Measurements from ENCODE around the gene ITGB2.

ITGB2 gene

DNA sequence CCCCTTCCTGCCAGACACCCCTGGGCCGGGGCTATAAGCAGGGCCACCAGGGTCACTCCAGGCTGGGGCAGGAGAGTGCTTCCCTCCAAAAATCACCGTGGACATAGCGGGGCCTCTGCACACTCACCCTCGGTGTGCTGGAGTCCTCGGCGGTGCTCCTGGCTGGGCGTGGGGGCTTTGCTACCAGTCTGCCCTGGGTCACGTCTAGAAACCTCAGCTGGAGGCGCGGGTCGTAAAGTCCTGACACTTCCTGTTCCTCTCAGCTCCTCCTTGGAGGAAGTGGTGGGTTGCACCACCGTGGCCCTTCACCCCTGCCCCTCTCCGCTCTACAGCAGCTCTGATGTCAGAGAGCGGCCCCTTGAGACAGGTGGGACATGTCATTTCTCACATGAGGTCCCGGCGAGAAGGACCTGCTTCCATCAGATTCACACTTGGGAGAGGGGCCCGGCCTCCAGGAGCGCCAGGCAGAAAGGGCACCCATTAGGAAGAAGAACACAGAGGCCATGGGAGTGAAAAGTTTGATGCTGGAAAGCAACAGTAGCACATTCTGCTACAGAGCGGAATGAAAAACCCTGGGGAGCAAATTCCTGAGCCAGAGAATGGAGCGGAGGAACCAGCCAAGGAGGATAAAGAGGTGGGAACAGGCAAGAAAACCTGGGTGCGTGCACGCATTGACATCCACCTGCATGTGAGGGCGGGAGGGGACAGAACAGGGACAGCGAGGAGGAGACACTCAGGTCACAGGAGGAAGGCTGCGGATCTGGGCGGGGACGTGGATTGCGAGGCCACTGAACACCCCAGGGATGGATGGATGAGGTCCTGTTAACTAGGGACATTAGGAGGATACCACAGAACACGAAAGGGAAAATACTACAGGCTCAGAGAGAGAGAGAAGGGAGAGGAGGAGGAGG lies at the start of gene ITGB2:
Gene ITGB2 (minus strand): TSS at position 206 of the 911 bp plus-strand sequence. CDS start 10,117 bp downstream, outside the sequence.
- peak; percentile 57 to 67 for DNase-seq (ENCODE audit: low read depth in 2 of 2)

DNA sequence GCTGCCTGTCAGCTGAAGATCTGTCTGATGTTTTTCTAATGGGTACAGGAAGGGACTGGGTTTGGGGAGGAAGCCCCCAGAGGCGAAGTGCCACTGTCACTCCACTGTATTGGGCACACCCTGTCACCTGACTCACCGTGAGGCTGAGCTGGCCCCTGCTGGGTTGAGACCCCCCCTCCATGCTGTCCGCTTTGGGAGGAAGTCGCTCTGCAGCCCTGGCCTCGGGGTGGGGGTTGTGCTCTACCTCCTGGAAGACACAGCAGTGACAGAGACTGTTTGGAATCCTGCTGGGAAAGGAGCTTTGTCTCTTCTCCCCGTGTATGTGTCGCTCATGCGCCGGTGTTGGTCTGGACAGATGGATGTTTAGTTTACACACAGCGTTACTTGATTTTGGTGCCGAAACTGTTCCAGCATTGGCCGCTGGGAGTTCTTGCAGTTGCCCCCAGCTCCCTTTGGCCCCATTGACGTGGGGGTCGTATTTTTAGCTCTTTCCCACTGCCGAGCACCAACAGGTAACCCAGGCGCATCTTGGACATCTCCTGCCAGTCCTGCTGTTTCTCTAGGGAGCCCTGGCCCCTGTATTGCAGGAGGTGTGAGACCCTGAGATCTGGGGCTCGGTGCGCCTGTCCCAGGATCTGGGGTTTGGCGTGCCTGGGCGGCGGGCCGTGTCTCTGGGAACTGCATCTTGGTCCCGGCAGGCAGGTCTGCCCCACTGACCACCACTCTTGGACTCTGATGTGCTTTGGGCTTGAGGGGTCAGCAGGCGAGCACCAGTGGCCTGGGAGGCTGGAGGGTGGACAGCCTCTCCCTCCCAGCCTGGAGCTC lies 49.4 kb upstream of the ITGB2 start:
- DNase-seq (ENCODE audit: low read depth in 2 of 2), result no peak

DNA sequence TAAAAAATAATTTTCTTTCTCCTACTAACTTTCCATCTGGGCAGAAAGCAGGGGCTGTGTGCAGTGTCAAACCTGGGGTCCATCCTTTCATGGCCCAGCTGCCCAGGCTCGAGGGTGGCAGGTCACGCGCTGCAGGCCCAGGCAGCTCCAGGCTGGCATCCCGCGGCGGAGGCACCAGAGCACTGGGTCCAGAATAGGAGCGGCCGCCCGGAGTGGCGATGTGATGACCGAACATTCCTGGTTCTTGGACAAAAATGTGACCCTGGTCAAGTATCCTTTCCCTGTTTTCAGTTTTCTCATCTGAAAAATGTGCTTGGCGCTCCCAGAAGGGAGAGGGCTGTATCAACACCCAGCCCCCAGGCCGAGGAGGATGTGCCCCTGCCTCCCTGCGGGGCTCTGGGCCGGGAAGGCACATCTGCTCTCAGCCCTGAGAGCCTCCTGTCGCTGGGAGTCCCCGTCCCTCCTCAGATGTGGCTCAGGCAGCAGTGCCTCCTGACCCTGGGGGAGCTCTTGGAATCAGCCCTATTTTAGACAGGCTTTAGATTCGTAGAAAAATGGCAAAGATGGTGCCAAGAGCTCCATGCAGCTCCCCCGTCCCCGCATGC lies 48.5 kb upstream of the ITGB2 start:
- DNase-seq (ENCODE audit: low read depth in 2 of 2), result no peak

DNA sequence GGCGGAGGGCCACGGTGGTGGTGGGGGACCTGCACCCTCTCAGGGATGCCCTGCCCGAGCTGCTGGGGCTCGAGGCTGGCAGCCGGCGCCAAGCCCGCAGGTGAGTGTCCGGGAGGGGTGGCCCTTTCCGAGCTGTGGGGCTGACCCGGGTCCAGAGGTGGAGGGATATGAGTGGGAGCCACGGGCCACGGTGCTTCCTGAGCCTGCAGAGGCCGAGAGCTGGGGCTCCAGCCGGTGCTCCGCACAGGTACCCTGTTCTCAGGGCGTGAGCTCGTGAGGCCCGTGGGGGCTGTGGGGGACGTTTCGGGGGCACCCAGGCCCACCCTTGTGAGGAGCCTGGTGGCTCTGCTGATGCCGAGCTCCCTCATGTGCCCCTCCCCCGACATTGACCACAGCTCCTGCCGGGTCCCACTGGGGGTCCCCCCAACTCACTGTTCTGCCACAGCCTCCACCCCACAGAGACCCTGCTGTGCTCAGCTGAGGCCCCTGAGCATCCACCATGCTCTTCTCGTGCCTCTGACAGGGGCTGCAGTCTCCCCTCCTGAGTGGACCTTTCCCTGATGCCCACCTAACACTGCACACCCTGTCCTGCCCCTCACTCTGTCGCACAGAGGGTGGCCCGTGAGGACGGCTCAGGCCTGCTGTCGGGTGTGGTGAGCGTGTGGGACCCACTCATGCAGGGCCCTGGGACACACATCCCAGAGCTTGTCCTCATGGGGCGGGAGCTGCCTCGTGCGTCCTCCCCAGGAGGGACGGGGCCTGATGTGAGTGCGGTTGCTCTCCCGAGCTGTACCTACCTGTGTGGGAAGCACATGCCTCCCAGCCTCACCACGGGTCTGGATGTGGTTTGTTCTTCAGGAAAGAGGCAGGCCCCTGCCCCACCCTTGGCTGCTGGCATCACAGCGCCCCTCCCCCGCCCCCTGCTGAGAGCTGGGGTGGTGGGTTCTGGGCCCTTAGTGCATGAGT lies 46.7 kb upstream of the ITGB2 start:
- no peak for DNase-seq (ENCODE audit: low read depth in 2 of 2)

DNA sequence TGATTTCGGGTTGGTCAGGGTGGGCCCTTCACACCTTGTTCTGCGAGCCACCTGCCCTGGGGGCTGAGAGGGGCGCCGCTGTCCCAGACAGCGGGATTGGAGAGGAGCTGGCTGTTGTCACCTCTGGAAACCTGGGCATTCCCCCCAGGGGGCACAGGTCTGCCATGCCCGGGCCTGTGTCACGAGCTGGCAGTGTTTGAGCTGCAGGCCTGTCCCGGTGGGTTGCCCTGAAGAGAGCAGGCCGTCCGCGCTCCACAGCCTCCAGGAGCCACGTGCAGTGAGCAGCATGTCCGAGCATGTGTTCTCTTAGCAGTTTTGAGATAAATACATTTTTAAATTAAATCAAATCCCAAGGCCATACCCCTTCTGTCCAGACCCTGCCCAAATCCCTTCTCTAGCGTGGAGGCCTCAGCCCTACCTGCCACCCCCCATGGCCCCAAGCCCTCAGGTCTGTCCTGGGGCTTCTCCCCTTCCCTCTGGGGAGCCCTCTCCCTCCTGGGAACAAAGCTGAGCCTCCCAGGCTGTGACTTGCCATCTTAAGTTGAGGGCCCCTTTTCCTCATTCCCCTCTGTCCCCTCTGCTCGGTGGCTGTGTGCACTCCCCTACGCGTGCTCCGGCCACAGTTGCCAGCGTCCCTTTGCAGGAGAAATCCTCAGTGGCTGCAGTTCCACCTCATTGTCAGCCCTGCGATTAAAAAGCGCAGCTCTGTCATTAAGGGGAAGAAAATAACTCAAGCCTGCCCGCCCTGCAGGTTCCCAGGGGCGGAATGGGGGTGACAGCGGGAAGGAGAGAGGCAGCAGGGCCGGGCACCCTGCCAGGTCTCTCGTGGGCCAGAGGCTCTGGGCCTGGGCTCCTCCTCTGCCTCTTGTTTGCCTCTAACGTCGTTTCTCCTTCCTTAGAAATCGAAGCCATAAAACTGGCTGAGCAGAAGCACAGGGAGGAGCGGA lies 45.7 kb upstream of the ITGB2 start:
- DNase-seq (ENCODE audit: low read depth in 2 of 2), result no peak

DNA sequence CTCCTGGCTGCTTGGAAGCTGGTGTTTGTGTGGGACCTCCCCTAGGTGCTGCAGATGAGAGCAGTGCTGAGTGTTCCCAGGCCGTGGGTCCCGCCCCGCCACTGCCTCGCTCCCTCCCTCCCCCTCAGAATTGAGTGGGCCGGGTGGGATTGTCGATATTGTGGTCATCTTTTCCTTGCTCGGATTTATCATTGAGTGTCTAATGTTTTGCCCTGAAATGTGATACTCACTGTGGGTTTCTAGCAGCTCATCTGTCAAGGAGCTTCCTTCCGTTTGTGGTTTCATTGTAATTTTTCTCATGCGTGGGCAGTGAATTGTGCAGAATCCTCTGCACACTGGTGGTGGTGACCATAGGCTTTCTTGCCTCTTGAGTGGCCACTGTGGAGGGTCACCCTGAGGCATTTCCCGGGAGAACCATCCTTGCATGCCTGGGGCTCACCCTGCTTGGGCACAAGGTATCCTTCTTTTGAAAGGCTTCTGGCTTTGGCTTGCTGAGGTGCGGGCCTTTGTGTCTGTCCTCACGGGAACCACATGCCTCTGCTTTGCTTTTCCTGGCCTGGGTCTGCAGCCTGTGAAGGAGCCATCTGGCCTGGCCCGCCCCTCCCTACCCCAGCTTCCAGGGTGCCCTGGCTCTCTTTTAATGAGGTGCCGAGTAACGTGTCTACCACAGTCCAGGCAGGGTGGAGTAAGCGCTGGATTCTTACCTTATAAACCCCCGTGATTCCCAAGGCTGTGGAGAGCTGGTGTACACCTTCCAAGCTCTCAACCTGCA lies 44.7 kb upstream of the ITGB2 start:
- peak; percentile 18 to 35 for DNase-seq (ENCODE audit: low read depth in 2 of 2)

DNA sequence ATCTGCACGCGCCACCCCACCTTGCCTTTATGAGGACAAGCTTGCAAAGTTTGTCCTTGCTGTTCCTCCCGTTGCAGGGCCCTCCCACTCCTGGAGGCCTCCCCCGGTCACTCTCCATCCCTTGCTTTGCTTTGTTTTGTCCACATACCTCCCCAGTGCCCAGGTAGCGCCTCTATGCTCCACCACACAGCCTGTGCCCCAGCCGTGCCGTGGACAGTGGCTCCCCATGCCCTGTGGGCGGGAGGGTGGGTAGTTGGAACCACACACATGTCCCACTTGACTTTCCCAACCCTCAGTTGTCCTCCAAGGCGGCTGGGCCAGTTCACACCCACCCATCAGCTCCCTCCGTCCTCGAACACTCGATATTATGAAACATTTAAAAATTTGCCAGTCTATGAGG lies 43.7 kb upstream of the ITGB2 start:
- DNase-seq (ENCODE audit: low read depth in 2 of 2), result no peak

DNA sequence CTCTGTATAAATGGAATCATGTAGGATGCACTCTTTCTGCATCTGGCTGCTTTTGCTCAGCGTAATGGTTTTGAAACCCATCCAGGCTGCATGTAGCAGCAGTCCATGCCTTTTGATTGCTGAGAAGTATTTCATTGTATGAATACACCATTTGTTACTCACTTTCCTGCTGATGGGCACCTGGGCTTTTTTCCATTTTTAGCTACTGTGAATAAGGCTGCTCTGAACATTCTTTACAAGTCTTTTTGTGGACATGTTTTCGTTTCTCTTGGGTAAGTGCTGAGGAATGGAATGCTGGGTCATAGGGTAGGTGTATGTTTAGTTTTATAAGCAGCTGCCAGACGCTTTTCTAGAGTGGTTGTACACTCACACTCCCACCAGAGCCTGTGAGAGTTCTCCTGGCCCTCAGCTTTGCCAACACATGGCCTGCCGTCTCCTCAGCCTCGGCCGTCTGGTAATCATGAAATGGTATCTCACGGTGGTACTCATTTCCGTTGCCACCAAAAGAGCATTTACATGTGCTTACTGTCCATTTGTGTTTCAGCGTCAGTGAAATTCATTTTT lies 41.8 kb upstream of the ITGB2 start:
- DNase-seq (ENCODE audit: low read depth in 2 of 2), result no peak

DNA sequence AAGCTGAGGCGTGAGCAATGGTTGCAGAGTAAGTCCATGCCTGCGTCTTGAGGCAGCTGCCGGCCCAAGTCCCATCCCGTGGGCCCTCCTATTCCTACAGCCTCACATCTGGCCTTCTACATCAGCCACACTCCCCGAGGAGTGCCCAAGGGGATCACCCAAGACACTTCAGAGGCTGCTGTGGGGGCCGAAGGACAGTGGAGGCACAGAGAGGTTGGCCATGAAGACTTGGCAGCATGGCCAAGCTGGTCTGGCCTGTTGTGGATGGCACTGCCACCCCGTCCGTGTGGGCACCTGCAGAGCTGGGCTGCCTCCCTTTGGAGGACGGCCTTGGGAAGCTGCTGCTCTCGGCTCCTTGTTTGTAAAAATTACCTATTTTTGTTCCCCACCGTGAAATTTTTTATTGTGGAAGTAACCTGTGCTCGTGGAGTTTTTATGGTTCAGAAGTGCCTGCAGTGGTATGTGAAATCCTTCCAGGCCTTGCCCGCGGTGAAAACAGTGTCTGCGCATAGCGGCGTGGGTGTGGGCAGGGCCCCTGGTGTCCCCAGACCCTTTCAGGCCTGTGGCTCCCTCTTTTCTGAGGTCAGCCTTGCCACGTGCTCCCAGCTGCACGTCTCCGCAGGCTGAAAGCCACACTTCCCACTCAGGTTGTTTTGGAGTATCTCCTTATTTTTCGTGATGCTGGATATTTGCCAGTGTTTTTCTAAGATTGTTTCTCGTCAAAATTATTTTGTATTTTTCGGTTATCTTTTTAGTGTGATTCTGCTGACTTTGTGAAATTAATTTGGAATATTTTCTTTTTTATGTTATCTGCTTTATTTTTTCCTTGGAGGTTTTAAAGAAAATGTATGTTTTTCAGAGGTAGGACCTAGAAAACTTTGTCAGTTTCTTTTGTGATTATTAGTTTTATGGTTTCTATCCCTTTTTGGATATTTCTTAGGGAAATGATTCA lies 39.7 kb upstream of the ITGB2 start:
- no peak for DNase-seq (ENCODE audit: low read depth in 2 of 2)

DNA sequence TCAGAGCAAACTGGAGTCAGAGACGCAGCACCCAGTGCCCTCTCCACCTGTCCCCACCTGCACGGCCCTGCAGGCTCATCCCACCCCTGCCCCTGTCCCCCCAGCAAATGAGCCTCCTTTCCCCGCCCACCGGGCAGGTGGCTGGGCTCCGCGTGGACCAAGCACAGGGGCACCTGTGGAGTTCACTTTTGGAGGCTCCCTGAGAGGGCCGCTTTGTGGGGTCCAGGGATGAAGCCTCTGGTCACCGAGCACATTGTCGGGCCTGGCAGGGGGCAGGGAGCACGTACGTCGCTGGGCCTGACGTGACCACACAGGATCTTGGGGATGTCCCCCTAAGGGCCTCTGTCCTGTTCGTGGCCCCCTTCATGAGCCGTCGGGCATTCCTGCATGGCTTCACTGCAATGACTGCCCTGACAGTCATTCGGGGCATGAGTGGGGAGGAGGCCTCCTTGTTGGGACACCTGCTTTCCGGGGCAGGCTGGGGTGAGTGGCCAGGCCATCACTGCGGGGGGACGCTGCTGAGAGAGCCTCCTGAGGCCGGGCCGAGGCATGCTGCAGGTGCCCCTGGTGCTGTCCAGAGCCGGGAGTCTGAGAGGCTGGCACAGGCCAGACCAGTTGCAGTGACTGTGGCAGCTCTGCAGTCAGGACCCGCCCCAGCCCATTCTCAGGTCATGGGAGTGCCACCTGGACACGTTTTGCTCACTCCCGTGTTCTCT lies 38.8 kb upstream of the ITGB2 start:
- no peak for DNase-seq (ENCODE audit: low read depth in 2 of 2)

DNA sequence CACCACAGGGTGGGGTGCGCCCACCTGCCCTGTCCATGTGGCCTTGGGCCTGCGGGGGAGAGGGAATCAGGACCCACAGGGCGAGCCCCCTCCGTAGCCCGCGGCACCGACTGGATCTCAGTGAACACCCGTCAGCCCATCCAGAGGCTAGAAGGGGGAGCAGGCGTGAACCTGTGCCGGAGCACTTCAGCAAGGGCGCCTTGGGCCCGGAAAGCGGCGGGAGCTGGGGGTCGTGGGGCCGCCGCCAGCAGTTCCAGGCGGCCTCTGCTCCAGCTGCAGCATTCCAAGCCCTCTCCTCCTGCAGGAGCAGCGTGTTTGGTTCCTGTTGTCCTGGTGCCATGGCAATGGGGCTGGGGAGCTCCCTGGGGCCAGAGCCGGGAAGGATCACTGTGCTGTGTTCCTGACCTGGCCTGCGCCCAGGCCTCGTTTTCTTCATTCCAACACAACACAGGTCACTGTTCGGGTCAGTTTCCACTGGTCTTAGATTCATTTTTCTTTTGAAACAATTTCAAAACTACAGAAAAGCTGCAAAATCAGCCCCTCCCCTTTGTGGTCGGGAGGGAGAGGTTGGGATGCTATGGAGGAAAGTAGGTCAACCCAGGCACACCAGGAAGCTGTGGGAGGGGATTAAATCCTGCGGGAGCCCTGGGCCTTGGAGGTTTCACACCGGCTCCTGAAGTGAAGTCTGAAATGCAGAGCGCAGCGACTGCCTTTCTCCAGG lies 37.9 kb upstream of the ITGB2 start:
- no peak for DNase-seq (ENCODE audit: low read depth in 2 of 2)

DNA sequence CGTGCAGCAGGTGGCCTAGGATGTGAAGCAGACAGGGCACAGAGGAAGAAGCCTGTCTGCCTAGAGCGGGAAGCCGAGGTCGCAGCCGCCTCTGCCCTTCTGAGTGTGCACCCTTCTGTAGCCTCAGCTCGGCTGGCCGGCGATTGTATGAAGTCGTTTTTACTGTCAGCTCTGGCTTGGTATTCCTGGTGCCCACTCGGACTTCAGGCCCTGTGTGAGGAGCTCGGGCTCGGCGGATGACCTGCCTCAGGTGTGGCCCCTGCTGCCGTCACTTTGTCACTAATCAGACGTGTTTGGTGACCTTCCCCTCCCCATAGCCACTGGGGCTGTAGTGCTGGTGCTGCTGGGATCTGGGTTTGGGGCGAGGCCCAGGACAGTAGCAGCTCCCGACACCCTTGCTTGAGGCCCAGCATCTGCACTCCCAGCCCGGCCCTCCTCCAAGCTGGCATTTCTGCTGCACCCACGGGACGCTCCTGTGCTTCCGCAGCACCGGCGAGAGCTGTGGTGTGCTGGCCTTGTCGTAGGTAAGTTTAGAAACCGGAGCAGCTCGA lies 37.3 kb upstream of the ITGB2 start:
- DNase-seq (ENCODE audit: low read depth in 2 of 2), result no peak

DNA sequence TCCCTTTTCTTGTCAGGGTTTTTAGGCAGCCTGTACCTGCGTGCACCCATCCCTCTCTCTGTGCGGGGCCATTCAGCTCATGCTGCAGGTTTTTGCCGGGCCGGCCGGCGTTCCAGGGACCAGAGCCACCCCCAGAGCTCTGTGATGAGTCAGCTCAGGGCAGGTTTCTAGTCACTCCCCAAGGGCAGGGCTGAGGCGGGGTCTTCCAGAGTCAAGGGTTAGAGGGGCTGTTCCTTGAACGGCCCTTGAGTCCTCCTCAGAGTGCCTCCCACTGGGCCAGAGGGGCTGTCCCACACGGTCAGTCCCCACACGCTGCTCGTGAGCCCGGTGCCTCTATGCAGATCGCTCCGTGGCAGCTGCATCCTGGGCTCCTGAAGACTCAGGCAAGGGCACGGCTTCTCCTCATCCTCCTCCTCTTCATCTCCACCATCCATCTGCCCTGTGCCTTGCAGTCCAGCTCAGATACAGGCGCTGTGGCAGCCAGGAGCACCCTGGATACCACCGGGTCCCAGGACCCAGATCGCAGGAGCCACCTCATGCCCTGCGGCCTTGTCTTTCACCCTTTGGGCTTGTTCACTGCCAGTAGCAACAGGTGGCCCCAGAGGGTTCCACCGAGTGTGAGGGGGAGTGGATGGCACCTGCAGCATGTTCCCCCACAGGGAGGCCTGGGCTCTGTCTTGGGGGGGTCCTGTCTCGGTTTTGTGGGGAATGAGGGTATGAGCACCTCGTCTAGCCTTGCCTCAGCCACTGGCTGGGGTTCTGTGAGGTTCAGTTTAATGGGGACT lies 36.5 kb upstream of the ITGB2 start:
- no peak for DNase-seq (ENCODE audit: low read depth in 2 of 2)

DNA sequence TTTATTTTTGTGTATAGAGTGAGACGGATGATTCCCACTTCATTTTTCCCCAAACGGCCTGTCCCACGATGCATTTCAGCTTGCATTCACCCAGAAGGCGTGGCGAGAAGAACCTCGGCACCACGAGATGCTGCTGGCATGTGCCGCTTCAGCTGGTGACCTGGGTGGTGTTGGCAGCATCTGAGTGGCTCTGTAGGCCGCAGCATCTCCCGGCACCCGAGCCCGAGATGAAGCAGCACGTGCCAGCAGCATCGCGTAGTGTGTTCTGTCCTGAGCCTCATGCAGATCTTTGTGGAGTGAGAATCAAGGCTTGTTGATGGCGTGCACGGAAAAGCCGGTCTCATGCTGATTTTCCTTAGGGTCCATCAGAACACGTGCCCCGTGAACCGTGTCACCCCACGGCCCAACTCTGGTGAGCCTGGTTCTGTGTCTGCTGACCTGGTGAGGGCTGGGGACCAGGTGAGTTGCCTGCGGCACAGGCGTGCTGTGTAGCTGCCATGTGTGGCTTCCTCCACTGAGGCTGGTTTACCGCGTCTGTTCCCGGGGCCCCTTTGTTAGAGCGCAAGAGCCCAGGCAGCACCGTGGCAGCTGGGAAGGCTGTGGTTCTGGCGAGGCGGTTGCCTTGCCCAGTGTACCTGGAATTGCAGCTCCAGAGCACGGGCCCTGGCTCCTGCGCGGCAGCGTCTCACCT lies 35.8 kb upstream of the ITGB2 start:
- no peak for DNase-seq (ENCODE audit: low read depth in 2 of 2)

DNA sequence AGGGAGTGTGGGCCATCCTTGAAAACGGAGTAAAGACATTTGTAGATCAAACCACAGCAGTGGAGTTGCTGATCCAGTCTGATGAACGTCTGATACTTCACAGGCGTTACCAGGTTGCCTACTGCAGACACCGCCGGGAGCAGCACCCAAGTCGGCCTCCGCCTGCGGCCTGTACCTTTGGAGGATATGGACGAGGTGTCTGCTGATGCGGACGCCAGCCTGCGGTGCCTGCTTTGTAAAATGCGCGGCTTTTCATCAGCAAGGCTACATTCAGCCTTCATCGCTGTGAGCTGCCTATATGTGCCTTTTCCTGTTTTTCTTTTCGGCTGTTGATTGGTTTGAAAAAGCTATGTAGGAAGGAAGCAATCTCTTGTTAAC lies 35.1 kb upstream of the ITGB2 start:
- DNase-seq (ENCODE audit: low read depth in 2 of 2), result no peak

Data from stimulated activated CD8-positive, alpha-beta memory T cell treated with anti-CD3 and anti-CD28 coated beads, Interleukin-15, amount 100 ng/mL, for 48 hours (primary cell).